Hematopoietic multipotent progenitor cell treated with erythropoietin and hydrocortisone succinate and interleukin-3 and kit ligand, for 4 days (in vitro differentiated cells): ENCODE data around the gene GRID1.
"Not testable (repeated sequence)": the region's sequence is repeated elsewhere in the genome, so short reads cannot be mapped to it uniquely, and the experiment has no call there.

ENCODE experiments used
- DNase-seq: peaks from one replicate; pipeline ENCODE4 v3.0.0-alpha.2; 2015

The GRID1 gene

GRCh38 chr10:86076497-86076896 lies 290.1 kb downstream of the GRID1 start:
- DNase-seq = not testable (repeated sequence)

GRCh38 chr10:86075512-86075911 lies 291.1 kb downstream of the GRID1 start:
- DNase-seq = no peak

GRCh38 chr10:86074294-86074693 lies 292.3 kb downstream of the GRID1 start:
- DNase-seq = no peak

GRCh38 chr10:86073199-86073977 lies 293.2 kb downstream of the GRID1 start:
- no peak for DNase-seq

- no peak for DNase-seq
Observed at GRCh38 chr10:86072413-86072812, 294.2 kb downstream of the GRID1 start.

- no peak for DNase-seq
Observed at GRCh38 chr10:86071758-86072157, 294.8 kb downstream of the GRID1 start.

GRCh38 chr10:86071145-86071544 lies 295.4 kb downstream of the GRID1 start:
- DNase-seq = no peak

GRCh38 chr10:86070278-86070677 lies 296.3 kb downstream of the GRID1 start:
- no peak for DNase-seq

- no peak for DNase-seq
Observed at GRCh38 chr10:86068231-86069054, 298.2 kb downstream of the GRID1 start.

GRCh38 chr10:86067436-86068050 lies 299.1 kb downstream of the GRID1 start:
- DNase-seq = no peak

GRCh38 chr10:86066696-86067095 lies 299.9 kb downstream of the GRID1 start:
- no peak for DNase-seq

- DNase-seq = no peak
Observed at GRCh38 chr10:86065711-86066251, 300.8 kb downstream of the GRID1 start.

- no peak for DNase-seq
Observed at GRCh38 chr10:86064931-86065662, 301.5 kb downstream of the GRID1 start.

- no peak for DNase-seq
Observed at GRCh38 chr10:86064219-86064618, 302.4 kb downstream of the GRID1 start.

GRCh38 chr10:86063341-86063740 lies 303.3 kb downstream of the GRID1 start:
- no peak for DNase-seq

- no peak for DNase-seq
Observed at GRCh38 chr10:86062647-86063145, 303.9 kb downstream of the GRID1 start.

GRCh38 chr10:86062198-86062550 lies 304.4 kb downstream of the GRID1 start:
- no peak for DNase-seq

- no peak for DNase-seq
Observed at GRCh38 chr10:86061278-86062197, 305.1 kb downstream of the GRID1 start.

GRCh38 chr10:86060386-86061277 lies 306.0 kb downstream of the GRID1 start:
- DNase-seq = no peak

GRCh38 chr10:86059892-86060291 lies 306.7 kb downstream of the GRID1 start:
- no peak for DNase-seq
